Activated CD8-positive, alpha-beta T cell treated with anti-CD3 and anti-CD28 coated beads, Interleukin-2, amount 10 ng/mL, durations not matched to agents 7 days and 5 days (primary cell): ENCODE results near the gene CFAP61. TPM values are rescaled to one million over a fixed set of nuclear protein-coding genes. Genes with fewer than 3 reads are reported as not detected.

ENCODE experiments used
- ATAC-seq: fragments of 150-1000 bp; cut with Tn5 transposase; one replicate; pipeline ENCODE4 v1.10.0; 2021; ENCODE audit warnings: moderate library complexity
- CTCF ChIA-PET: fragments of 350-600 bp; sonication (Branson Sonifier 250); formaldehyde crosslinking; loops from one replicate; lab custom pipeline; 2021; ENCODE audit warnings: antibody characterized with exemption; lab: Charles Lee
- POLR2A ChIA-PET: fragments of 350-600 bp; sonication (Branson Sonifier 250); formaldehyde crosslinking; loops from one replicate; lab custom pipeline; 2021; ENCODE audit warnings: antibody characterized with exemption; lab: Charles Lee
- DNase-seq: peaks from one replicate; pipeline ENCODE4 v3.0.0-alpha.2; 2020
- H3K27ac Mint-ChIP-seq: one replicate; pipeline ENCODE4 v1.8.0; 2021; ENCODE audit warnings: mild to moderate bottlenecking, mixed read lengths
- H3K27me3 Mint-ChIP-seq: one replicate; pipeline ENCODE4 v1.8.0; 2021; ENCODE audit warnings: low read depth, mixed read lengths
- H3K36me3 Mint-ChIP-seq: one replicate; pipeline ENCODE4 v1.8.0; 2021; ENCODE audit warnings: low read depth, mixed read lengths
- H3K4me1 Mint-ChIP-seq: one replicate; pipeline ENCODE4 v1.8.0; 2021; ENCODE audit warnings: low read depth, mixed read lengths
- H3K4me3 Mint-ChIP-seq: one replicate; pipeline ENCODE4 v1.8.0; 2021; ENCODE audit warnings: mild to moderate bottlenecking, mixed read lengths
- H3K9me3 Mint-ChIP-seq: one replicate; pipeline ENCODE4 v1.8.0; 2022; ENCODE audit warnings: mixed read lengths; ENCODE audit not compliant: insufficient read depth
- total RNA-seq, 2 experiments: library from RNA; stranded (reverse); gene quantifications; one replicate each; pipeline ENCODE4 v1.2.3, GENCODE V29; 2021

CFAP61 gene
- total RNA-seq, 2 experiments from 2014 or later = not detected

- H3K27ac Mint-ChIP-seq = no peak overlapping the region
- CTCF ChIA-PET = no interaction called here
- DNase-seq = no peak
- no peaks in the 10 kb centered on the region for H3K9me3 Mint-ChIP-seq
- no peak overlapping the region for H3K4me3 Mint-ChIP-seq
- no peaks in the 10 kb centered on the region for H3K36me3 Mint-ChIP-seq
- H3K27me3 Mint-ChIP-seq = no peaks in the 10 kb centered on the region
- POLR2A ChIA-PET = no interaction called here
- ATAC-seq = no peak
- H3K4me1 Mint-ChIP-seq = no peaks in the 10 kb centered on the region
These were observed 86.2 kb downstream of the CFAP61 start for GRCh38 chr20:20138301-20139064.

- Mint-ChIP-seq H3K27me3 (no peaks in the 10 kb centered on the region), H3K27ac (no peak overlapping the region), H3K4me3 (no peak overlapping the region), H3K36me3 (no peaks in the 10 kb centered on the region), H3K4me1 (no peaks in the 10 kb centered on the region), H3K9me3 (no peaks in the 10 kb centered on the region)
- CTCF ChIA-PET = no interaction called here
- POLR2A ChIA-PET = no interaction called here
- ATAC-seq (no peak), DNase-seq (no peak)
These were observed 87.1 kb downstream of the CFAP61 start for GRCh38 chr20:20139403-20139802.

- ChIA-PET POLR2A (no interaction called here), CTCF (no interaction called here)
- ATAC-seq = no peak
- Mint-ChIP-seq H3K4me3 (no peak overlapping the region), H3K27ac (no peak overlapping the region), H3K36me3 (no peaks in the 10 kb centered on the region), H3K27me3 (no peaks in the 10 kb centered on the region), H3K9me3 (peaks cover 4% of the 10 kb centered on the region), H3K4me1 (no peaks in the 10 kb centered on the region)
- no peak for DNase-seq
These were observed 90.8 kb downstream of the CFAP61 start for GRCh38 chr20:20143165-20143564.

GRCh38 chr20:20143646-20144045 lies 91.3 kb downstream of the CFAP61 start:
- ChIA-PET POLR2A (no interaction called here), CTCF (no interaction called here)
- Mint-ChIP-seq H3K9me3 (peaks cover 4% of the 10 kb centered on the region), H3K27me3 (no peaks in the 10 kb centered on the region), H3K4me1 (no peaks in the 10 kb centered on the region), H3K36me3 (no peaks in the 10 kb centered on the region), H3K27ac (no peak overlapping the region), H3K4me3 (no peak overlapping the region)
- ATAC-seq (no peak), DNase-seq (no peak)

GRCh38 chr20:20148779-20149178 lies 96.4 kb downstream of the CFAP61 start:
- Mint-ChIP-seq H3K4me3 (no peak overlapping the region), H3K9me3 (peaks cover 4% of the 10 kb centered on the region), H3K27ac (no peak overlapping the region), H3K27me3 (no peaks in the 10 kb centered on the region), H3K4me1 (no peaks in the 10 kb centered on the region), H3K36me3 (no peaks in the 10 kb centered on the region)
- no peak for ATAC-seq
- ChIA-PET CTCF (no interaction called here), POLR2A (no interaction called here)
- no peak for DNase-seq

- ChIA-PET CTCF (no interaction called here), POLR2A (no interaction called here)
- Mint-ChIP-seq H3K4me1 (no peaks in the 10 kb centered on the region), H3K27me3 (no peaks in the 10 kb centered on the region), H3K4me3 (no peak overlapping the region), H3K36me3 (no peaks in the 10 kb centered on the region), H3K27ac (no peak overlapping the region), H3K9me3 (peaks cover 1% of the 10 kb centered on the region)
- DNase-seq = no peak
- ATAC-seq = no peak
These were observed 97.9 kb downstream of the CFAP61 start for GRCh38 chr20:20150241-20150640.

- no peak for DNase-seq
- H3K9me3 Mint-ChIP-seq = no peaks in the 10 kb centered on the region
- POLR2A ChIA-PET = no interaction called here
- H3K27me3 Mint-ChIP-seq = no peaks in the 10 kb centered on the region
- no peak overlapping the region for H3K4me3 Mint-ChIP-seq
- no peak for ATAC-seq
- CTCF ChIA-PET = no interaction called here
- H3K36me3 Mint-ChIP-seq = no peaks in the 10 kb centered on the region
- no peak overlapping the region for H3K27ac Mint-ChIP-seq
- H3K4me1 Mint-ChIP-seq = no peaks in the 10 kb centered on the region
These were observed 108.2 kb downstream of the CFAP61 start for GRCh38 chr20:20160520-20160919.

- no peak overlapping the region for H3K4me3 Mint-ChIP-seq
- DNase-seq (no peak), ATAC-seq (no peak)
- no peaks in the 10 kb centered on the region for H3K9me3 Mint-ChIP-seq
- H3K27ac Mint-ChIP-seq = no peak overlapping the region
- H3K36me3 Mint-ChIP-seq = no peaks in the 10 kb centered on the region
- ChIA-PET POLR2A (no interaction called here), CTCF (no interaction called here)
- H3K27me3 Mint-ChIP-seq = no peaks in the 10 kb centered on the region
- no peaks in the 10 kb centered on the region for H3K4me1 Mint-ChIP-seq
These were observed 109.3 kb downstream of the CFAP61 start for GRCh38 chr20:20161611-20162010.

GRCh38 chr20:20167698-20168097 lies 115.4 kb downstream of the CFAP61 start:
- DNase-seq (no peak), ATAC-seq (no peak)
- H3K4me3 Mint-ChIP-seq = no peak overlapping the region
- H3K27ac Mint-ChIP-seq = no peak overlapping the region
- no peaks in the 10 kb centered on the region for H3K4me1 Mint-ChIP-seq
- H3K27me3 Mint-ChIP-seq = no peaks in the 10 kb centered on the region
- CTCF ChIA-PET = no interaction called here
- H3K9me3 Mint-ChIP-seq = no peaks in the 10 kb centered on the region
- POLR2A ChIA-PET = no interaction called here
- H3K36me3 Mint-ChIP-seq = no peaks in the 10 kb centered on the region

- Mint-ChIP-seq H3K4me3 (no peak overlapping the region), H3K36me3 (no peaks in the 10 kb centered on the region), H3K27ac (no peak overlapping the region), H3K27me3 (no peaks in the 10 kb centered on the region), H3K9me3 (no peaks in the 10 kb centered on the region), H3K4me1 (no peaks in the 10 kb centered on the region)
- POLR2A ChIA-PET = no interaction called here
- CTCF ChIA-PET = no interaction called here
- ATAC-seq = no peak
- no peak for DNase-seq
These were observed 120.9 kb downstream of the CFAP61 start for GRCh38 chr20:20173254-20173653.

GRCh38 chr20:20174089-20174835 lies 121.9 kb downstream of the CFAP61 start:
- ATAC-seq (no peak), DNase-seq (no peak)
- Mint-ChIP-seq H3K27ac (no peak overlapping the region), H3K9me3 (no peaks in the 10 kb centered on the region), H3K27me3 (no peaks in the 10 kb centered on the region), H3K4me3 (no peak overlapping the region), H3K4me1 (no peaks in the 10 kb centered on the region), H3K36me3 (no peaks in the 10 kb centered on the region)
- POLR2A ChIA-PET = no interaction called here
- CTCF ChIA-PET = no interaction called here

GRCh38 chr20:20181322-20181721 lies 129.0 kb downstream of the CFAP61 start:
- H3K27ac Mint-ChIP-seq = no peak overlapping the region
- no peak for DNase-seq
- ChIA-PET CTCF (no interaction called here), POLR2A (no interaction called here)
- H3K4me1 Mint-ChIP-seq = no peaks in the 10 kb centered on the region
- H3K4me3 Mint-ChIP-seq = no peak overlapping the region
- H3K27me3 Mint-ChIP-seq = no peaks in the 10 kb centered on the region
- no peaks in the 10 kb centered on the region for H3K9me3 Mint-ChIP-seq
- H3K36me3 Mint-ChIP-seq = no peaks in the 10 kb centered on the region
- ATAC-seq = no peak
